Activated naive CD4-positive, alpha-beta T cell treated with anti-CD3 and anti-CD28 coated beads, Interleukin-2, amount 50 U/mL, for 72 hours (primary cell): ENCODE results near the gene CMKLR1. TPM values are rescaled to one million over a fixed set of nuclear protein-coding genes. Genes with fewer than 3 reads are reported as not detected.

Experiments
- ATAC-seq, 2 donors: fragments of 150-1000 bp; cut with Tn5 transposase; 2 replicates each; pipeline ENCODE4 v1.10.0; 2021; ENCODE audit warnings: mild to moderate bottlenecking in 2 of 2, moderate library complexity in 2 of 2
- DNase-seq, 2 donors: peaks; one replicate each; pipeline ENCODE4 v3.0.0; 2021 to 2022; ENCODE audit warnings: low spot score in 2 of 2
- H3K27ac Mint-ChIP-seq, 2 donors: one replicate each; pipeline ENCODE4 v1.8.0; 2022; ENCODE audit warnings: mild to moderate bottlenecking in 2 of 2, mixed read lengths in 2 of 2
- H3K36me3 Mint-ChIP-seq, 2 donors: one replicate each; pipeline ENCODE4 v1.8.0; 2022; ENCODE audit warnings: mixed read lengths in 2 of 2
- H3K9me3 Mint-ChIP-seq, 2 donors: one replicate each; pipeline ENCODE4 v1.8.0; 2022; ENCODE audit warnings: mixed read lengths in 2 of 2
- total RNA-seq, 2 donors: library from RNA; stranded (reverse); gene quantifications; one replicate each; pipeline ENCODE4 v1.2.3, GENCODE V29; 2022

Gene CMKLR1
- total RNA-seq, 2 donors from 2014 or later, result not detected

GRCh38 chr12:108368089-108368488 lies 29.0 kb upstream of the CMKLR1 start:
- ATAC-seq, result no peak
- H3K9me3 Mint-ChIP-seq, result peaks cover 13 to 16% of the 10 kb centered on the region in 2 donors
- DNase-seq, result no peak
- H3K27ac Mint-ChIP-seq, result no peak overlapping the region
- peaks cover 0 to 6% of the 10 kb centered on the region in 2 donors for H3K36me3 Mint-ChIP-seq

- peaks cover 8 to 16% of the 10 kb centered on the region in 2 donors for H3K9me3 Mint-ChIP-seq
- ATAC-seq (no peak), DNase-seq (no peak)
- no peak overlapping the region for H3K27ac Mint-ChIP-seq
- no peaks in the 10 kb centered on the region for H3K36me3 Mint-ChIP-seq
These were observed 28.3 kb upstream of the CMKLR1 start for GRCh38 chr12:108367436-108367835.

- Mint-ChIP-seq H3K36me3 (no peaks in the 10 kb centered on the region), H3K27ac (no peak overlapping the region), H3K9me3 (peaks cover 6 to 11% of the 10 kb centered on the region in 2 donors)
- DNase-seq (no peak), ATAC-seq (no peak)
These were observed 26.2 kb upstream of the CMKLR1 start for GRCh38 chr12:108365324-108365723.

- peaks cover 6 to 11% of the 10 kb centered on the region in 2 donors for H3K9me3 Mint-ChIP-seq
- DNase-seq (no peak), ATAC-seq (no peak)
- H3K36me3 Mint-ChIP-seq, result no peaks in the 10 kb centered on the region
- H3K27ac Mint-ChIP-seq, result no peak overlapping the region
These were observed 25.8 kb upstream of the CMKLR1 start for GRCh38 chr12:108364879-108365278.

GRCh38 chr12:108363565-108363964 lies 24.5 kb upstream of the CMKLR1 start:
- ATAC-seq (no peak), DNase-seq (no peak)
- peaks cover 6 to 11% of the 10 kb centered on the region in 2 donors for H3K9me3 Mint-ChIP-seq
- H3K27ac Mint-ChIP-seq, result no peak overlapping the region
- H3K36me3 Mint-ChIP-seq, result no peaks in the 10 kb centered on the region

GRCh38 chr12:108363165-108363564 lies 24.1 kb upstream of the CMKLR1 start:
- DNase-seq (no peak), ATAC-seq (no peak)
- no peak overlapping the region for H3K27ac Mint-ChIP-seq
- no peaks in the 10 kb centered on the region for H3K36me3 Mint-ChIP-seq
- H3K9me3 Mint-ChIP-seq, result peaks cover 6 to 11% of the 10 kb centered on the region in 2 donors

GRCh38 chr12:108361606-108362005 lies 22.5 kb upstream of the CMKLR1 start:
- DNase-seq, result no peak
- no peaks in the 10 kb centered on the region for H3K36me3 Mint-ChIP-seq
- peaks cover 6 to 11% of the 10 kb centered on the region in 2 donors for H3K9me3 Mint-ChIP-seq
- no peak overlapping the region for H3K27ac Mint-ChIP-seq
- no peak for ATAC-seq

- Mint-ChIP-seq H3K36me3 (no peaks in the 10 kb centered on the region), H3K9me3 (peaks cover 6 to 11% of the 10 kb centered on the region in 2 donors)
- ATAC-seq, result no peak
These were observed 21.4 kb upstream of the CMKLR1 start for GRCh38 chr12:108360487-108360886.

GRCh38 chr12:108360057-108360456 lies 20.9 kb upstream of the CMKLR1 start:
- DNase-seq, result no peak
- ATAC-seq, result no peak

More at GRCh38 chr12:108360487-108360886, 21.4 kb upstream of the CMKLR1 start:
- DNase-seq, result no peak
- no peak overlapping the region for H3K27ac Mint-ChIP-seq

GRCh38 chr12:108358580-108358965 lies 19.5 kb upstream of the CMKLR1 start:
- ATAC-seq (no peak), DNase-seq (no peak)
- Mint-ChIP-seq H3K36me3 (no peaks in the 10 kb centered on the region), H3K27ac (no peak overlapping the region), H3K9me3 (peaks cover 8 to 9% of the 10 kb centered on the region in 2 donors)

More at GRCh38 chr12:108360057-108360456, 20.9 kb upstream of the CMKLR1 start:
- peaks cover 6 to 11% of the 10 kb centered on the region in 2 donors for H3K9me3 Mint-ChIP-seq
- no peak overlapping the region for H3K27ac Mint-ChIP-seq
- H3K36me3 Mint-ChIP-seq, result no peaks in the 10 kb centered on the region

- DNase-seq, result no peak
- Mint-ChIP-seq H3K27ac (no peak overlapping the region), H3K9me3 (peaks cover 3% of the 10 kb centered on the region in 2 donors), H3K36me3 (no peaks in the 10 kb centered on the region)
- no peak for ATAC-seq
These were observed 18.9 kb upstream of the CMKLR1 start for GRCh38 chr12:108357834-108358579.

- no peak overlapping the region for H3K27ac Mint-ChIP-seq
- ATAC-seq (peak in 1 of 2 donors; percentile 22), DNase-seq (no peak)
- H3K36me3 Mint-ChIP-seq, result no peaks in the 10 kb centered on the region
- peaks cover 0 to 3% of the 10 kb centered on the region in 2 donors for H3K9me3 Mint-ChIP-seq
These were observed 18.0 kb upstream of the CMKLR1 start for GRCh38 chr12:108356835-108357806.

GRCh38 chr12:108355069-108355468 lies 16.0 kb upstream of the CMKLR1 start:
- Mint-ChIP-seq H3K9me3 (peaks cover 0 to 3% of the 10 kb centered on the region in 2 donors), H3K27ac (no peak overlapping the region), H3K36me3 (no peaks in the 10 kb centered on the region)
- no peak for ATAC-seq
- no peak for DNase-seq

GRCh38 chr12:108352591-108352990 lies 13.5 kb upstream of the CMKLR1 start:
- no peak for ATAC-seq
- Mint-ChIP-seq H3K36me3 (no peaks in the 10 kb centered on the region), H3K9me3 (peaks cover 0 to 3% of the 10 kb centered on the region in 2 donors), H3K27ac (no peak overlapping the region)
- no peak for DNase-seq

- Mint-ChIP-seq H3K36me3 (no peaks in the 10 kb centered on the region), H3K9me3 (peaks cover 0 to 9% of the 10 kb centered on the region in 2 donors), H3K27ac (no peak overlapping the region)
- no peak for DNase-seq
- ATAC-seq, result no peak
These were observed 11.4 kb upstream of the CMKLR1 start for GRCh38 chr12:108350511-108350910.

- H3K36me3 Mint-ChIP-seq, result no peaks in the 10 kb centered on the region
- no peak overlapping the region for H3K27ac Mint-ChIP-seq
- no peak for ATAC-seq
- no peak for DNase-seq
- peaks cover 0 to 6% of the 10 kb centered on the region in 2 donors for H3K9me3 Mint-ChIP-seq
These were observed 10.2 kb upstream of the CMKLR1 start for GRCh38 chr12:108349278-108349688.

GRCh38 chr12:108348842-108349241 lies 9.7 kb upstream of the CMKLR1 start:
- ATAC-seq, result no peak
- H3K9me3 Mint-ChIP-seq, result peaks cover 0 to 5% of the 10 kb centered on the region in 2 donors
- no peak for DNase-seq
- no peaks in the 10 kb centered on the region for H3K36me3 Mint-ChIP-seq
- no peak overlapping the region for H3K27ac Mint-ChIP-seq
